Skeletal muscle satellite cell (primary cell): ENCODE results near the gene KMT2E.
"Not testable (repeated sequence)": the region's sequence is repeated elsewhere in the genome, so short reads cannot be mapped to it uniquely, and the experiment has no call there.

Experiments used
- H3K27me3 ChIP-seq: 2 replicates; pipeline ENCODE4 v1.7.0; 2013; ENCODE audit warnings: low read length; ENCODE audit not compliant: control insufficient read depth, insufficient read depth
- H3K36me3 ChIP-seq: 2 replicates; pipeline ENCODE4 v1.7.0; 2013; ENCODE audit warnings: mild to moderate bottlenecking, control low read depth, low read length; ENCODE audit not compliant: insufficient read depth
- H3K4me1 ChIP-seq: 2 replicates; pipeline ENCODE4 v1.7.0; 2013; ENCODE audit warnings: low read length; ENCODE audit not compliant: control insufficient read depth, insufficient read depth
- H3K4me2 ChIP-seq: 2 replicates; pipeline ENCODE4 v1.7.0; 2013; ENCODE audit warnings: mild to moderate bottlenecking, low read length
- H3K4me3 ChIP-seq: 2 replicates; pipeline ENCODE4 v1.7.0; 2013; ENCODE audit warnings: low read length
- H3K9ac ChIP-seq: 2 replicates; pipeline ENCODE4 v1.7.0; 2013; ENCODE audit warnings: mild to moderate bottlenecking, low read depth, low read length, moderate library complexity
- H3K9me3 ChIP-seq: replicated peaks from 2 replicates; pipeline ENCODE4 v1.7.0; 2013; ENCODE audit warnings: mild to moderate bottlenecking, control low read depth, low read length

KMT2E gene

GRCh38 chr7:104973909-104974415 is 40.0 kb upstream of the KMT2E start:
- no peaks in the 10 kb centered on the region for H3K27me3 ChIP-seq
- no peaks in the 10 kb centered on the region for H3K9me3 ChIP-seq
- peaks cover 3% of the 10 kb centered on the region for H3K36me3 ChIP-seq
- peak overlapping the region; percentile 35 for H3K4me3 ChIP-seq
- H3K9ac ChIP-seq = peak overlapping the region; percentile 73
- peak overlapping the region; percentile 66 for H3K4me2 ChIP-seq
- peaks cover 61% of the 10 kb centered on the region for H3K4me1 ChIP-seq

- not testable (repeated sequence) for H3K9ac ChIP-seq, H3K4me3 ChIP-seq, H3K9me3 ChIP-seq, H3K36me3 ChIP-seq, H3K4me2 ChIP-seq, H3K27me3 ChIP-seq
- peaks cover 76% of the 10 kb centered on the region for H3K4me1 ChIP-seq
Measured at GRCh38 chr7:104975553-104975952, 38.5 kb upstream of the KMT2E start.

GRCh38 chr7:104976966-104977636 is 36.9 kb upstream of the KMT2E start:
- peak overlapping the region; percentile 18 for H3K9ac ChIP-seq
- no peak overlapping the region for H3K4me2 ChIP-seq
- no peaks in the 10 kb centered on the region for H3K27me3 ChIP-seq
- peaks cover 81% of the 10 kb centered on the region for H3K4me1 ChIP-seq
- H3K4me3 ChIP-seq = no peak overlapping the region
- peaks cover 6% of the 10 kb centered on the region for H3K36me3 ChIP-seq
- no peaks in the 10 kb centered on the region for H3K9me3 ChIP-seq

GRCh38 chr7:104978460-104978859 is 35.5 kb upstream of the KMT2E start:
- Histone ChIP-seq H3K4me2 (no peak overlapping the region), H3K27me3 (no peaks in the 10 kb centered on the region), H3K4me1 (peaks cover 82% of the 10 kb centered on the region), H3K4me3 (no peak overlapping the region), H3K9me3 (no peaks in the 10 kb centered on the region), H3K9ac (peak overlapping the region; percentile 45), H3K36me3 (peaks cover 4% of the 10 kb centered on the region)

GRCh38 chr7:104979167-104979841 is 34.7 kb upstream of the KMT2E start:
- H3K27me3 ChIP-seq = no peaks in the 10 kb centered on the region
- H3K4me1 ChIP-seq = peaks cover 77% of the 10 kb centered on the region
- H3K36me3 ChIP-seq = peaks cover 3% of the 10 kb centered on the region
- no peak overlapping the region for H3K4me3 ChIP-seq
- peak overlapping the region; percentile 45 for H3K9ac ChIP-seq
- H3K4me2 ChIP-seq = peak overlapping the region; percentile 39
- H3K9me3 ChIP-seq = no peaks in the 10 kb centered on the region

GRCh38 chr7:104980440-104980839 is 33.6 kb upstream of the KMT2E start:
- Histone ChIP-seq H3K4me1 (peaks cover 85% of the 10 kb centered on the region), H3K4me2 (peak overlapping the region; percentile 4), H3K9ac (peak overlapping the region; percentile 45), H3K27me3 (no peaks in the 10 kb centered on the region), H3K9me3 (no peaks in the 10 kb centered on the region), H3K4me3 (no peak overlapping the region), H3K36me3 (peaks cover 3% of the 10 kb centered on the region)

- Histone ChIP-seq H3K36me3 (peaks cover 7% of the 10 kb centered on the region), H3K9me3 (no peaks in the 10 kb centered on the region), H3K4me2 (peak overlapping the region; percentile 4), H3K9ac (peak overlapping the region; percentile 96), H3K4me3 (no peak overlapping the region), H3K4me1 (peaks cover 91% of the 10 kb centered on the region), H3K27me3 (no peaks in the 10 kb centered on the region)
Measured at GRCh38 chr7:104980841-104981671, 32.9 kb upstream of the KMT2E start.

GRCh38 chr7:104981672-104982037 is 32.4 kb upstream of the KMT2E start:
- no peak overlapping the region for H3K4me3 ChIP-seq
- no peaks in the 10 kb centered on the region for H3K27me3 ChIP-seq
- H3K9me3 ChIP-seq = no peaks in the 10 kb centered on the region
- peaks cover 11% of the 10 kb centered on the region for H3K36me3 ChIP-seq
- peak overlapping the region; percentile 96 for H3K9ac ChIP-seq
- H3K4me1 ChIP-seq = peaks cover 94% of the 10 kb centered on the region
- peak overlapping the region; percentile 91 for H3K4me2 ChIP-seq

GRCh38 chr7:104982308-104983075 is 31.5 kb upstream of the KMT2E start:
- H3K27me3 ChIP-seq = no peaks in the 10 kb centered on the region
- peaks cover 11% of the 10 kb centered on the region for H3K36me3 ChIP-seq
- peak overlapping the region; percentile 72 for H3K4me3 ChIP-seq
- H3K4me1 ChIP-seq = peaks cover 86% of the 10 kb centered on the region
- peak overlapping the region; percentile 91 for H3K4me2 ChIP-seq
- peak overlapping the region; percentile 96 for H3K9ac ChIP-seq
- H3K9me3 ChIP-seq = no peaks in the 10 kb centered on the region

GRCh38 chr7:104983076-104983577 is 30.9 kb upstream of the KMT2E start:
- Histone ChIP-seq H3K4me2 (peak overlapping the region; percentile 91), H3K4me1 (peaks cover 86% of the 10 kb centered on the region), H3K9ac (peak overlapping the region; percentile 96), H3K9me3 (no peaks in the 10 kb centered on the region), H3K27me3 (no peaks in the 10 kb centered on the region), H3K36me3 (peaks cover 11% of the 10 kb centered on the region), H3K4me3 (peak overlapping the region; percentile 72)
